ENCODE measurements around the gene SMG6.

- TF ChIP-seq CTCF (IDR thresholded peaks at IDR 0.05) = no peak
- no peak for TF ChIP-seq ZFX (IDR thresholded peaks at IDR 0.05; ENCODE audit: borderline replicate concordance)
Observed at GRCh38 chr17:2076087-2076984, 227.2 kb downstream of the SMG6 start.

Data from 22Rv1 (cell line).